Ecto neural progenitor cell (in vitro differentiated cells): ENCODE measurements around the gene SLIT2.

Experiments
- DNase-seq: peaks from one replicate; pipeline ENCODE4 v3.0.0-alpha.2; 2018; ENCODE audit warnings: low spot score

The SLIT2 gene

GRCh38 chr4:20266215-20267082 lies 14.7 kb downstream of the SLIT2 start:
- no peak for DNase-seq

- DNase-seq = no peak
These were observed 16.3 kb downstream of the SLIT2 start for GRCh38 chr4:20268028-20268427.

GRCh38 chr4:20269320-20269719 lies 17.6 kb downstream of the SLIT2 start:
- DNase-seq = no peak

GRCh38 chr4:20271950-20272349 lies 20.2 kb downstream of the SLIT2 start:
- DNase-seq = no peak

GRCh38 chr4:20272411-20272872 lies 20.7 kb downstream of the SLIT2 start:
- no peak for DNase-seq

- DNase-seq = no peak
These were observed 22.1 kb downstream of the SLIT2 start for GRCh38 chr4:20273793-20274192.

- DNase-seq = no peak
These were observed 25.1 kb downstream of the SLIT2 start for GRCh38 chr4:20276848-20277247.

- DNase-seq = no peak
These were observed 26.5 kb downstream of the SLIT2 start for GRCh38 chr4:20278195-20278594.

- DNase-seq = no peak
These were observed 27.7 kb downstream of the SLIT2 start for GRCh38 chr4:20279381-20279780.

- DNase-seq = no peak
These were observed 29.7 kb downstream of the SLIT2 start for GRCh38 chr4:20281453-20281852.

GRCh38 chr4:20283039-20283438 lies 31.3 kb downstream of the SLIT2 start:
- DNase-seq = peak; percentile 47

- DNase-seq = no peak
These were observed 33.3 kb downstream of the SLIT2 start for GRCh38 chr4:20284990-20285389.

- DNase-seq = no peak
These were observed 35.5 kb downstream of the SLIT2 start for GRCh38 chr4:20287246-20287645.

- DNase-seq = no peak
These were observed 36.4 kb downstream of the SLIT2 start for GRCh38 chr4:20288047-20288650.

GRCh38 chr4:20288846-20289512 lies 37.3 kb downstream of the SLIT2 start:
- no peak for DNase-seq

- DNase-seq = no peak
These were observed 38.1 kb downstream of the SLIT2 start for GRCh38 chr4:20289782-20290181.

- DNase-seq = no peak
These were observed 41.0 kb downstream of the SLIT2 start for GRCh38 chr4:20292739-20293138.

- no peak for DNase-seq
These were observed 45.6 kb downstream of the SLIT2 start for GRCh38 chr4:20297261-20297660.

- DNase-seq = no peak
These were observed 46.1 kb downstream of the SLIT2 start for GRCh38 chr4:20297783-20298182.

GRCh38 chr4:20298455-20298854 lies 46.8 kb downstream of the SLIT2 start:
- DNase-seq = no peak

- DNase-seq = no peak
These were observed 47.3 kb downstream of the SLIT2 start for GRCh38 chr4:20298986-20299385.

- DNase-seq = no peak
These were observed 47.8 kb downstream of the SLIT2 start for GRCh38 chr4:20299515-20299914.

GRCh38 chr4:20301161-20301560 lies 49.5 kb downstream of the SLIT2 start:
- DNase-seq = no peak
